GM18505 (cell line): Measurements from ENCODE around the gene TRIM9.

ENCODE experiments used
- ATAC-seq: cut with Tn5 transposase; IDR thresholded peaks from one replicate; pipeline ENCODE4 v1.9.1; 2021; ENCODE audit not compliant: unreplicated experiment
- POLR2A ChIP-seq: IDR thresholded peaks from 4 replicates; pipeline ENCODE4 v1.6.1; 2011; ENCODE audit warnings: borderline replicate concordance; ENCODE audit not compliant: insufficient read depth, insufficient read length; ENCODE audit errors: extremely low read depth

TRIM9 gene

DNA sequence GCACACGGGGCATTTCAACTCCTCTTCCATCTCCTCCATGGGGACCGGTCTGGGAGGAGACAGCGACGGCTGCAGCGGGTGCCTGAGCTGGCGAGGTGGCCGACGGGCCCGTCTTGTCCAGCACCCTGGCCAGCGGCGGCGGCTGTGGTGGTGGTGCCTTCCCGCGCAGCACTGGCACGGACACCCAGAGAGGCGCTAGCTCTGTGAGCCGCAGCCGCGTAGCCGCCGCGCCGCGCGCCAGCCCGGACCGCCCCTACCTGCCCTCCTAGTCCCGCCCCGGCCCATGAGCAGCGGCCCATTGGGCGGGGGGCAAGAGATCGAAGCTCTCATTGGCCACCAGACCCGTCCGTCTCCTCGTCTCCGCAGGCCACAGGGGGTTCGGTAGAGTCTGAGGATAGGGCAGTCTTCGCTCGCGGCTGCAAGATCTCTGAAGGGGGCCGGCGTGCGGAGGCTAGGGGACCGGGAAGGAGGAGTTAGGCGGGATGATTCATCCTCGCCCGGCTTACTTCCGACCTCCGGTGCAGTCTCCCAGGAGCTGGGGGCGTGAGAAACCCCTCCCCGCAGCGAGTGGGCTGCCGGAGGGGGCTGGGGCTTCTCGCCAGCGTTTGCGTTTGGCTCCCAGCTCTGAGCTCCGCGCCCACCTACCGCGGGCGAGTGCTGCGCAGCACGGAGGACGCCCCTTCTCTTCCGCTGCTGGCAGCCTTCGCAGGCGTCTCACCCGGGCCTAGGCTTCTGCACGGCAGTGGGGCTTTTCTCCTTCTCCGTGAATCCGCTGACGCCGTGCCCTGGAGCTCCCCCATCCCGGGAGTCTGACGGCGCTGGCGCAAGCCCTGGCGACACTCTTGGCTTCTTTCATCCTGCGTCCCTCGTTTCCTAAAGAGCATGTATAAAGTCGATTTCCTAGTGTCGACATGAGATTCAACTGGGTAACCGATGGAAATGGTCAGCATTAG is at the start of gene TRIM9:
Gene TRIM9 (minus strand): TSS at position 205 of the 953 bp plus-strand sequence. CDS start 166 bp downstream, at position 39.
- peak; percentile 97 for ATAC-seq
- no peak for TF ChIP-seq POLR2A

GRCh38 chr14:51140856-51141255 is 46.0 kb upstream of the TRIM9 start:
- TF ChIP-seq POLR2A, result no peak
- ATAC-seq, result no peak

DNA sequence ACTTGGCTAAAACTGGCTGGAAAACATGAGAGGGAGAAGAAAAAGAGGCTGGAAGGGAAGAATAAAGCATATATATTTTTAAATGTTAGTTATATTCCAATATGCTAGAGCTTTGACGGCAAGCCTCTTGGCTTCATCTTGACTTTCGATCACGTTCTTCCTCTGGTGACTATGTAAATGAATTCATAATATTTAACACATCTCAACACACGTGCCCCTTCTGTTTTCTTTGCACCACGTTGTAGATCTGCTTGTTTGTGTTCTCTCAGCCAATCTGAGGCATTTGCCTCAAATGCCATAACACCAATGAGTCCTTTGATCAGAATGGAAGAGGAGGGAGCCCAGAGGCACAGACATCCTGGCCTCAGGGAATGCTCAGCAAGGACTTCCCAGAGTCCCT is 45.4 kb upstream of the TRIM9 start:
- no peak for ATAC-seq
- no peak for TF ChIP-seq POLR2A

DNA sequence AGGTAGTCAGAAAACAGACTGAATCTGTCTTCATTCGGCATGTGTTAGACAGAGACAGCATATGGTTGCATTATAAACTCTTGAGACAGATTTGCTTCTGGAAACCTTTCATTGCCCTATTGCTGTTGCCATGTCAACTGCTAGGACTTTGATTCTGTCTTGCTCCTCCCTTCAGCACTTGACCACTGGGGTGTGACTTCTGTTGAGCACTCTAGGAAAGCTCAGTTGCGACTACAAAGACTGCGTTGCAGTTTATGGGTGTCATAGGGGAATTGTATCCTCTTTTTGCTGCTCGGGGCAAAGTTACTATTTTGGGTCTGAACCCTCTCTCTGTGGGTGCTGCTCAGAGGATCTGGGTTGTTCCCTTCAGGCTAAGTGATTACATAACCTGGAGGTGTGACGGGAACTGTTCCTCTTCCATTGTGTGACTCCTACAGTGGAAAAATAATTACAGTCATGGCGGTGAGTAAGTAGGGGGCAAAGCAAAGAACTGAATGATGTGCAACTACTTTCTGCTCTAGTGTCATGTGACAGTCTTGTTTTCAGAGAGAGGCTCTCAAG is 44.3 kb upstream of the TRIM9 start:
- ATAC-seq, result no peak

GRCh38 chr14:51138404-51139103 is 43.6 kb upstream of the TRIM9 start:
- ATAC-seq, result no peak
- TF ChIP-seq POLR2A, result no peak

More for the DNA sequence above, 44.3 kb upstream of the TRIM9 start:
- no peak for TF ChIP-seq POLR2A

DNA sequence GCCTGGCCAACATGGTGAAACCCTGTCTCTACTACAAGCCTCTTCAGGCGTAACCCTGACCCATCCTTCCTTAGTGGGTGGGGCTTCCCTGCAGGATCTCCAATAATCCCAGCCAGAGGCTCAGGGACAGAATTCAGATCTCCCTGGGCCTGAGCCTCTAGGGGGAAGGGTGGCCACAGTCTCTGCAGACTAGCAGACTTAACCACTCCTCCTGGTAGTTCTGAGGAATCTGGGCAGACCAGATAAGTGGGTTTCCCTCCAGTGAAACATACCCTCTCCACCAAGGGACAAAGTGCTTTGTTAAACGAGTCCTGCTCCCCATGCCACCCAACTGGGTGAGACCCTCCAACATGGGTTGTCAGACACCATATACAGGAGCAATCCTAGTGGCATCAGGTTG is 36.6 kb upstream of the TRIM9 start:
- ATAC-seq, result no peak
- no peak for TF ChIP-seq POLR2A

GRCh38 chr14:51129130-51129529 is 34.2 kb upstream of the TRIM9 start:
- ATAC-seq, result no peak
- TF ChIP-seq POLR2A, result no peak

DNA sequence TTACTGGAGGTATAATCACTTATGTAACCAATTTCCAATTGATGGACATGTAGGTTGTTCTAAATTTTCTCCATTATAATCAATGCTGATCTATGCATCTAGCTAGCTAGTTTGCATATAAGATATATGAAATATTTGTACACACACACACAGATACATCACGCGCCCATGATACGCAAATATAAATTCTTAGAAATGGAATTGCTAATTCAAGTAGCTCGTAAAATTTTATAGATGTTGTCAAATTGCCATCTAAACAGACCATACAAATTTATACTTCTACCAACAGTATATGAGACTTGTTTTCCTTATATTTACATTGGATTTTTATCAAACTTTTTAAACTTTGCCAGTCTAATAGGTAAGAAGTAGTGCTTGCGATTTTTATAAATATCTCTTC is 29.1 kb upstream of the TRIM9 start:
- no peak for ATAC-seq
- no peak for TF ChIP-seq POLR2A

- ATAC-seq, result no peak
- TF ChIP-seq POLR2A, result no peak
Measured at GRCh38 chr14:51121096-51121495, 26.2 kb upstream of the TRIM9 start.

DNA sequence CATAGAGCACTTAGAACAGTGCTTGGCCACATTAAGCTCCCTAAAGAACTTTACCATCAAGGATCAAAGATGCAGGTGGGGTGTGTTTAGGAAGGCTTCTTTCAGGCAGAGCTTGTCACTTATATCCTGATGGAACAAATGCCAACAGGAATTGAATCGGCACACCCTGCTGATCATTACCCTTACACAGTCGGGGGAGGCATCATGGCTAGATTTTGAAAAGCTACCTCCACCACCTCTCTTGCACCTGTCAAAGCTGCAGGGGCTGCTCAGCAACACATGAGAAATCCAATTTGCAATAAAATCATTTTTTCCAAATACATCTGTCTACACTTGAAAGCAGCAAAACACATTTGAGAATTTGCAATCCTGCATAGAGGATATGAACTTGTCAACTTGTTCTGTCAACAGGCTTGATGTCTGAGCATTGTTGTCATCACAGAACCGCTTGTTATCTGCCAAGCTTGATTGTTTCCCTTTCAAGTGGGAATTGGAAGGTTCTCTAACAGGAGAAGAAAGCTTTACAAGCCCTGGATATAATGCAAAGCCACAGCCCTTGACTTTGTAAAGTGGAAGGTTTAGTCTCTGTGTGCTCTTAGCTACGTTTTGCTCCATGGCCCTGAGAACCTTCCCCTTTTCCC is 24.6 kb upstream of the TRIM9 start:
- TF ChIP-seq POLR2A, result no peak
- no peak for ATAC-seq

DNA sequence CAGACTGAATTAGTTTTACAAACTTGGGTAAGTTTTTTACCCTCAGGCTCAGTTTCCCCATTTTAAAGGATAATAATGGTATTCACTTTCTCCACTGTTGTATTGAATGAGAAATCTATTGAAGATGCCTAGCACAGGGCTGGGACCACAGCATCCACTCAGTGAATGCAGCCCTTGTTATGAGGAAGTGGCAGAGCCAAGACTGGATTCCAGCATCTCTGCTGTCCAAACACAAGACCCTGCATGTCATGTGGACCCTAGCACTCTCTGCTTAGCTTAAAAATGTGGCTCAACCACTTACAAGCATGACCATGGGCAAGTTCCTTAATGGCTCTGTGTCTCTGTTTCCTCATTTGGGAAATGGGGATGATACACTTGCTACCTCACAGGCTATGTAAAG is 24.1 kb upstream of the TRIM9 start:
- no peak for ATAC-seq
- no peak for TF ChIP-seq POLR2A

DNA sequence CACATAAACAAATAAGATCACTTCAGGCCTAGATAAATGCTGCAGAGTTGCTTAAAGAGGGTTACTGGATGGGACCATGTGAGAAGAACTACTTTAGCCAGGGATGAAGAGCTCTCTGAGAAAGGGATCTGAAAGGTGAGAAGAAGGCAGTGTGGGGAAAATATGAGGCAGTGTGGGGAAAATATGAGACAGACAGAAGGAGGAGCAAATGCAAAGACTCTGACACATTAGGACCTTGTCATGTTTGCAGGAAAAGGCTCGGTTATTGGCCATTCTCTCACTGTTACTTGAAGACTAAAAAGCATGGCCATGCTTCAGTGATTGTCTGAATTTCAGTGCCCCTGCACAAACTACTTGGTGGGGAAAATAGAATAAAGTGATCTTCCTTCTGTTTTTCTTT is 22.7 kb upstream of the TRIM9 start:
- TF ChIP-seq POLR2A, result no peak
- ATAC-seq, result no peak

GRCh38 chr14:51116682-51117081 is 21.8 kb upstream of the TRIM9 start:
- TF ChIP-seq POLR2A, result no peak
- no peak for ATAC-seq
